HG03103 (cell line): ENCODE results near the gene FIBP.

Experiments used
- ATAC-seq: cut with Tn5 transposase; IDR thresholded peaks from one replicate; pipeline ENCODE4 v1.9.1; 2021; ENCODE audit warnings: low read depth; ENCODE audit not compliant: unreplicated experiment

FIBP gene

GRCh38 chr11:65860278-65861164, 27.8 kb downstream of the FIBP start, which contains the start of gene MUS81:
MUS81 (plus strand) TSS chr11:65860433; CDS start chr11:65860754, 321 bp downstream.
- no peak for ATAC-seq

DNA sequence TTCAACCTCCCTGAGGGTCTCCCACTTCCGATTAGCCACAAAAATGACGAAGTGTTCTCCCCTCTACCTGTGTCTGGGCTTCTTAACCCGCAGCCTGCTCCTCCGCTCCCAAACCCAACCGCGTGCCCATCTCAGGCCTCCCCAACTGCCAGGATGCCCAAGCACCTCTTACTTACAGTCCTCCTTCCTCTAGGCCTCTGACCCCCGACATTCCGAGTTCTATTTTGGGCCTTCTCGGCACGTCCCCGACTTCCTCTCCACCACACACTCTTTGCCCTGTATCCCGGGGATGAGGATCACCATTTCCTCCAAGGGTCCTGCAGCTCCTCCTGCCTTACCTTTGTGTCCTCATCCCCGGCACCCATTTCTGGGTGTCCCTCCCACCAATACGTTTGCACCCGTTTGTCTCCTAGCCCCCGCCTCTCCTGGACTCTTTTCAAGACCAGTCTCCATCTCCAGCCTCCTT, 28.4 kb downstream of the FIBP start:
- no peak for ATAC-seq

DNA sequence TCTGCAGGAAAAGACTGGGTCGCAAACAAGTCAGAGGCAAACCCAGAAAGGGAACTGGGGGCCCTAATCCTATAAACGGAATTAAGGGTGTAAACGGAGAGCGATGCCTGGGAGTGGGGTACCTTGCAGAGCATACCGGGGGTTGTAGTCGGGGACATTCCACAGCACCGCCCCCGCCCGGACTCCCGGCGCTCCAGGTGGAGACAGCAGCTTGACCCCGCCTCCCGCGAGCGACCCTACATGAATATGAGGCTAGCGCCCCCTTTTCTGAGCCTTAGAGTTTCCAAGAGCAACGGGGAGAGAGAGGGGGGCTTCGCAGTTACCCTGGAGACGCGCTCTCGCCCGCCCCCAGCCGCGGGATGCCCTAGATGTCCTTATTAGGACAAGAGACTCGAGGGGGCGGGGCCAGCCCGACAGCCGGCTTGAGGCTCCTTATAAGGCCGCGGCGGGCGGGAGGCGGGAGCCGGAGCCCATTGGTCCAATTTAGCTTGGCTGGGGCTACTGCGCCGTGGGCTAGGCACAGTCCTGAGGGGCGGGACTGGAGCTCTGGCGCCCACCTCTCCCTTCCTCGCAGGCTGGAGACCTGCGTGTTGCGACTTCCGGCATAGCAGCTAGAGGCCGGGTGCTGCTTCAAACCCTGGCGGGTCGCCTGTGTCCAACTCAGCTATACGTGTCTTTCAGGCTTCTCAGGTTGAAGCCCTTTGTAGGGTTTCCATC, 29.0 kb downstream of the FIBP start:
- ATAC-seq: peak; percentile 57

DNA sequence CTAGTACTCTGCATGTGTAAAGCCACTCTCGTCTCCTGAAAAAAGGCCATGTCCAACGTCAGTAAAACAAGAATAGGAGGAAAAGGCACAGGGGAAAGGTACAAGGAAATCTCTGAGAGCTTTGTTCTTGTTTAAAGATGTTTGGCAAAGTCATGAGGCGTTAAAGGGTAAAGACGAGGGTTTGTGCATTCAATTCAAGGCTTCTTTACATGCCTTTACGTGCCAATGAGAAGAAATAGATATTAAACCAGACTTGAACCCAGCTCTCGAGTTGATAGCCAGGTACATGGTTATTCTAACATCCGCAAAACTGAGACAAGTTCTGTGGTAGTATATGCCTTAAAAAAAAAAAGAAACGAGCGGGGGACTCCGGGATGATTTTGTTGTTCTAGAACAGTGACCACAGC, 29.6 kb downstream of the FIBP start:
- no peak for ATAC-seq

GRCh38 chr11:65857853-65858680, 30.2 kb downstream of the FIBP start, which contains the start of gene CFL1:
CFL1 (minus strand) TSS chr11:65858180; CDS start chr11:65858099, 81 bp downstream.
- ATAC-seq: peak; percentile 33

DNA sequence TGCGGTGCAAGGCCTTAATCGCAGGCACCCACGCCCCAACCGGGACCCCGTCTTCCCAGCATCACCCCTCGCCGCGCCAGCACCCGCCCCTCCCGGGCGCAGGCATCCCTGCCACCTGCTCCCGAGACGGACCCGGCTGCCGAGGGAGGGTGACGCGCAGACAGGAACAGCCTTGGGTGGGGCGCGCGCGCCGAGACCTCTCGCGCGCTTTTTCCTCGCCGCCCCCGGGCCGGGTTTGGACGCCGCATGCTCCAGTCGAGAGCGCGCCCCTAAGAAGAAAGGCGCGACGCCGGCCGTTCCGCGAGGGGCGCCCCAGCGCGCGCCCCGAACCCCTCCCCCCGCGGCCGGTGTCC, 30.8 kb downstream of the FIBP start:
- no peak for ATAC-seq

GRCh38 chr11:65856689-65857499, 31.4 kb downstream of the FIBP start:
- no peak for ATAC-seq

- no peak for ATAC-seq
Observed at GRCh38 chr11:65855927-65856363, 32.3 kb downstream of the FIBP start.

- ATAC-seq: no peak
Observed at GRCh38 chr11:65854852-65855837, 33.1 kb downstream of the FIBP start.

- no peak for ATAC-seq
Observed at GRCh38 chr11:65854161-65854592, 34.1 kb downstream of the FIBP start.

GRCh38 chr11:65853246-65853979, 34.9 kb downstream of the FIBP start:
- no peak for ATAC-seq

- ATAC-seq: no peak
Observed at GRCh38 chr11:65852508-65853245, 35.6 kb downstream of the FIBP start.

GRCh38 chr11:65851811-65852507, 36.3 kb downstream of the FIBP start:
- no peak for ATAC-seq

- ATAC-seq: no peak
Observed at GRCh38 chr11:65851083-65851579, 37.1 kb downstream of the FIBP start.

- ATAC-seq: no peak
Observed at GRCh38 chr11:65850217-65851082, 37.8 kb downstream of the FIBP start.
